MV-4-11 (cell line): ENCODE results near the gene MPI.

ENCODE experiments used
- DNase-seq: peaks from one replicate; lab custom pipeline; 2025; lab: John Stamatoyannopoulos, UW

MPI gene, protein sequence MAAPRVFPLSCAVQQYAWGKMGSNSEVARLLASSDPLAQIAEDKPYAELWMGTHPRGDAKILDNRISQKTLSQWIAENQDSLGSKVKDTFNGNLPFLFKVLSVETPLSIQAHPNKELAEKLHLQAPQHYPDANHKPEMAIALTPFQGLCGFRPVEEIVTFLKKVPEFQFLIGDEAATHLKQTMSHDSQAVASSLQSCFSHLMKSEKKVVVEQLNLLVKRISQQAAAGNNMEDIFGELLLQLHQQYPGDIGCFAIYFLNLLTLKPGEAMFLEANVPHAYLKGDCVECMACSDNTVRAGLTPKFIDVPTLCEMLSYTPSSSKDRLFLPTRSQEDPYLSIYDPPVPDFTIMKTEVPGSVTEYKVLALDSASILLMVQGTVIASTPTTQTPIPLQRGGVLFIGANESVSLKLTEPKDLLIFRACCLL

DNA sequence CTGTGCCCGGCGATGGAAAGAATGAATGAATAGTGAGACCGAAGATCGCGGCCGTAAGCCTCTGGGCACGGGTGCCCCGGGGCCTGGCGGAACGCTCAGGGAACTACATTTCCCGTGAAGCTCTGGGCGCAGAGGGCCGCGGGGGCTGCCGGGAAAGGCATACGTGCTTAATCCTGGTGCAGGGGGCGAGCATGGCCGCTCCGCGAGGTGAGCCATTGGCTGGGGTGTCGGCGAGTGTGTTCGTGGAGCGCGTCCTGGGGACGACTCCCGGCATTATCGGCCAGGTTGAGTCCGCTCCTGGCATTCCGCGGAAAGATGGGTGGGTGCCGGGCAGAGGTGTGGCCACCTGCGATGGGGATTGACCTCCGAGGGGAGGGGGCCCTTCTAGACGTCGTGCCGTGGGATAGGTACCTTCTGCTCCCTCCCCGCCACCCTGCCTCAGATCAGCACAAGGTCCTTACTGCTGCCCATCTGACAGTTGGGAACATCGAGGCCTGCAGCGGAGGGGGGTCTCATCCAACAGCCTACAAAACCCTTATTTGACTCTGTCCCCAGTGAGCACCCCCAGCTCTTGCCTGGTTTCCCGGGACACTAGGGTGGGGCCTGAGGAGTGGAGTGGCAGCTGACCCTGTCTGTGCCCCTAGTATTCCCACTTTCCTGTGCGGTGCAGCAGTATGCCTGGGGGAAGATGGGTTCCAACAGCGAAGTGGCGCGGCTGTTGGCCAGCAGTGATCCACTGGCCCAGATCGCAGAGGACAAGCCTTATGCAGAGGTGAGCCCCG lies at the start of gene MPI:
Gene MPI (plus strand): TSS at position 160 of the 782 bp plus-strand sequence. CDS start 32 bp downstream, at position 192.
- peak; percentile 71 for DNase-seq

DNA sequence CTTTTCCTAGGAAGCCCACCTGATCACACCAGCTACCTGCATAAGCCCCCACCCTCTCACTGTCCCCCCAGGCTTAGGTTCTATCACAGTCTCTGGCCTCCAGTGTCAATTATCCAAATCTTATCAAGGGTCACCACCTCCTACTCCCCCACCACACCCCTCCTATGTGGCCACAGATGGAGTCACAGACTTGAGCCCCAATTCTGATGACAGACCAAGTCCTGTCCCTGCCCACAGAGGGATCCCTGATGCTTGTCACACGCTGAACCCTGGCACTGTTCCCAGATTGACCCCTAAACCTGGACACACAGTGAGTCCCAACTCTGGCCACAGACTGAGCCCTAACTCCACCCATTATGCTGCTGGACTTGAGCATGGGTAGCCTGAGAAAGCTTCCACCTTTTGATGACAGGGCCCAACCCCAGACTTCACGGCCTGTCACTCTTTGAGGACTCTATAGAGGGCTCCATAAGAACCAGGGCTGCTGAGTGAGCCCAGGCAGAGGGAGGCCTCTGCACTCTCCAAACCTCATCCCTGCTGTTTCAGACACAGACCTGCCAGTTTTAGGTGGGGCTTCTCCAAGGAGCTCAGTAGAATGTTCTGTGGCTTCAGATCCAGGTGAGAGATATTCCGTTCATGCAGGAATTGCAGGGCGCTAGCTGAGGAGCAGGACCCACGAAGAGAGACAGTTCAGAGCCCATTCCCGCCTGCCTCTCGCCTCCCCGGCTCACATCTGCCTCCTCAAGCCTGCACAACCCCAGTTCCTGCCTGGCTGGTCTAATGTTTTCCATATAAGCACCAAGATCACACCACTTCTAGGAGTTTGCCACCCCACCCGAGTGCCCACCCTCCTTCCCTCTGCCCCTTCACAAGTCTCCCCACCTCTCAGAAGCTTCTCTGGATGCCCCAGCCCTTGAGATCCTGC lies 48.7 kb upstream of the MPI start:
- DNase-seq, result no peak

DNA sequence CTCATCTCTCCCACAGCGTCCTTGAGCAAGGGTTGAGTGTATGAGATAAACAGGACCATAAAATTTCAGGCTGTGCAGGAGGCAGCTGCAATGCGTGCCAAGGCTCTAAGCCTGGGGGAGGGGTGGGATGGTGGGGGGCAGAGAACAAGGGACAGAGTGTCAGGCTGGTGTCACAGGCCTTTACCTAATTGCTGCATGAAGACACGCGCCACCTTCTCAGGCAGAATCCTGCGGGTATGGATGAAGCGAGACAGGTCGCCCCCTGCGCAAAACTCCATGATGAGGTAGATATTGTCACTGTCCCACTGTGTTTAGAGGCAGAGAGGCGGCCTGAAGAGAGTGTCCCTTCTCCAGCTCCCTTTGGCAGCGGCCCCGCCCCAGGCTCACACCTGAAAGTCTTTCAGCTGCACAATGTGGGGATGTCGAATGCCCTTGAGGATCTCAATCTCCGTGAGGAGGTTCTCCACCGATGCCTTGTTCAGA lies 47.9 kb upstream of the MPI start:
- DNase-seq, result no peak

DNA sequence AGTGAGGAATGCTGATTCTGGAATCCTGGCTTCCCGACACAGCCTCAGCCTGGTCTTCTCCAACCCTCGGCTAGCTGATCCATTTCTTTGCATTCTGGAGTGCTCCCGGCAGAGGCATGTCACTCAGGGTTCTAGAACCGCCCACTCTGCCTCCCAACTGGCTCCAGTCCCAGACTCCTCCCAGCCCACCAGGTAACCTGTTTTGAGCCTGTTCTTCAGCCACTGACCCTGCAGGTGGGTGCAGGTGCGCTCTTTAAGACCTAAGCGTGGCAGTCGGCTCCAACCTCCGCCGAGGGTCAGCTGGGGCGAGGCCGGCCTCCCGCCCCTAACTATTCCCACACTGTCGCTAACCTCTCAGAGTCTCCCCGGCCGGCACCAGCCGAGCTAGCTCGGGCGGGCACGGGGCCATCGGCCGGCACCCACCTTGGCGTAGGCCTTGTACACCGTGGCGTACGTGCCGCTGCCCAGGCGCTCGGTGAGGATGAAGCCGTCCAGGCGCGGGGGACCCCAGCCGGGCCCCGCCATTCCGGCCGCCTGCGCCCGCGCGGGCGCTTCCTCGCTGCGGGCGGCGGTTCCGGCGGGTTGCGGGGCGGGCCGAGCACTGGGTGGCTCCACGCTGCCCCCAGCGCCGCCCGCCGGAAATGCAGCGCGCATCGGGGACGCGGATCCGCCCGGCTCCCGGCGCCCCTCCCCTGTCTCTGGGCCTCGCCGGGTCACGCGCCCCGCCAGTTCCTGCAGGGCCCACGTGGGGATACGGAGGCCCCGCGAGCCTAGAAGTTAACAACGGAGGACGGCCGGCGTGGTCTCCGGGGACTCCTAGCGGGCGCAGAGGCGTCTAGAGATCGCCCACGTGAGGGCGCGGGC lies 47.0 kb upstream of the MPI start, which contains the start of gene ULK3:
Gene ULK3 (minus strand): TSS at position 576 of the 864 bp plus-strand sequence. CDS start 51 bp downstream, at position 525.
- DNase-seq, result peak; percentile 84

DNA sequence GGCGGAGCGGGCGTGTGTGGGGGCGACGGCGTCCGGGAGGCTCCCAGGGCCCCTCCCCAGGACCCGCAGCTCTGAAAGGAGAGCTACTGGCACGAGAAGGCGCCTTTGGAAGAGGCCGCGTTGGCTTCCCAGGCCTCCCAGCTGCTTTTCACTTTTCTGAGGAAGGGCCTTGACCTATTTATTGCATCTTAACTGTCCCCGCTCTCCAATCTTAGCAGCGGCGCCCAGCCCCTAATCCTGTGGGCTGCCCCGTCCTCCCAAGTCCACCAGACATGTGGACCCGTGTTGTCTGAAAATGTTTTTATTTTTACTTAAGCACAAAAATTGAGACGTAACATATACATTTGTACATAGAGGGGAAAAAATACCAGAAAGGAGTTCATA lies 46.4 kb upstream of the MPI start:
- DNase-seq, result no peak

DNA sequence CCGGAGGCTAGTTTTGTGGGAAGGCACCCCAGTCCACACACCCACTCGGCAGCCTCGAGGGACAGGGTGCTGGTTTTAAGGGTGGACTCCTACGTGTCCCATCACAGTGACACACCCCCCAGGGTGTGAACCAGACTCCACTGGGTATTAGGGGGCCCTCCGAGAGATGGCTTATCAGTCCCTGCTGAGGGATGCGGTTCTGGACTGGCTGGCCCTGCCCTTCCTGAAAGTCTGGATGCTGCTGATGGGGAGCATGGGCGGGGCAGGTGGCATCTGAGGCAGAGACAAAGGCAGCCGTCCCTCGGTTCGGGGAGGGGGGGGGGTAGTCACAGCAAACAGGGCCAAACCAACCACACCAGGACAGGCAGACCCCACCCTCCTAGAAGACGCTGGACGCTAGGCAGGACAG lies 45.9 kb upstream of the MPI start:
- no peak for DNase-seq

DNA sequence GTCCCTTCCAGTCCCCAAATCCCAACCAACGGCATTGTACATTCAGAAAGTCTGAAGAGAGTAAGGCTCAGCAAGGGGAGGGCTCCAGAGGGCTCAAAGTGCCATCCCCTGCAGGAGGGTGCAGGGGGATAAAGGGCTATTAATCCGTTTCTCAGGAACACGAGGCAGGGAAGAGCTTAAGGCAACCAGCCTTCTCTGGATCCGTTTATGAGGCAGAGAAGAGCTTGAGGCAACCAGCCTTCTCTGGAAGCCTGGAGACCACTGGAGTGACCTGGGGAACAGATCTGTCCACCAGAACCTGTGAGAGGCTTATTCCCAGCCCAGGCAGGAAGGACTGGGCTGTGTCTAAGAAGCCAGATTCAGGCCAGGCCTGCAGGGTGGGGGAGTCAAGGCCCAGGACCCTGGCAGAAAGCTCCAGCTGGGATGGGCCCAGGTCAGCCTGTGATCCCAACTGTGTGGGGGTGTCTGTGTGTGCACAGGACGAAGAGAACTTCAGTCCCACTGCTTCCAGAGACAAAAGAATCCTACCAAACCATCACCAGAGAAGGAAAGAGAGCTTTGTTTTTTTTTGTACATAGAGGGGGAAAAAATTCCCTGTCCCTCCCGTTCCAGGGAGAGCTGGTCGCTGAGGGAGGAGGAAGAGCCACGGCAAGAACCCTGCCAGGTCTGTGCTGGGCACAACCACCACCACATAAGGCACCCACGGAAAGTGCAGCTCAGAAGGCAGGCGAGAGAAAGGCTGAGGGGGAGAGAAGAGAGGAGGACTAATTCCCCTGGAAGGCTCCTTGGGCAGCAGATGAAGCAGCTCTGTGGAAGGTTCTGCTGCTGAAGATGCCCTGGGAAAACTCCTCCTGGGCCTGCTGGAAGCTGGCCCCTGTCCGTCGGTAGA lies 45.3 kb upstream of the MPI start:
- no peak for DNase-seq

DNA sequence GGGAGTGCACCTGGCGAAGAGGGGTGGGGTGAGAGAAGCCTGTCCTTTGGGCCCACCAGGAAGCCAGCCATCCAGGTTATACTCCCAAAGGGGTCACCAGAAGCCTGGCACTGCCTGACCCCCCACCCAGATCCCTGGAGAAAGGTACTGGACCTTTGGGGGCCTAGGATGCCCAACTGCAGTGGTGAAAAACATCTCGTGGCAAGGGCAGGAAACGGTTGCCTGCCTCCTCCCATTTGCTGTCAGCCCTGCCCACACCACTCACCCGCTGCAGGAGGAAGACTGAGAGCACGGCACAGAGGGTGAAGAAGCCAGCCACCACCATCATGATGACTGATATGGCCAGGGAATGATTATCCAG lies 44.7 kb upstream of the MPI start:
- DNase-seq, result no peak

DNA sequence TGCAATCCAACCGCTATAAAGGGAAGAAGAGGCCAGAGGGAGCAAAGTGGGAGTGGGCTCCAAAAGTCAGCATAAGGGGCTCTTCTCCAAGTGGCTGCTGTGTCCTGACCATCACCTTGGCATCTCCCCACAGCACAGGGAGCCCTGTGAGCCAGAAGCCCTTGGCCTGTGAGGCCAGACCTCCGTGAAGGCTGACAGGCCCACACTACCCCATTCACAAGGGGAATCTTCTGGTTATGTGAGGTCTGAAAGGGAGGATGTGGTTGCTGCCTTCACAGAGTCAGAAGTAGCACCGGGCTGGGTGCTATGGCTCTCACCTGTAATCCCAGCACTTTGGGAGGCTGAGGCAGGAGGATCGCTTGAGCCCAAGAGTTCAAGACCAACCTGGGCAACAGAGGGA lies 44.3 kb upstream of the MPI start:
- DNase-seq, result no peak

DNA sequence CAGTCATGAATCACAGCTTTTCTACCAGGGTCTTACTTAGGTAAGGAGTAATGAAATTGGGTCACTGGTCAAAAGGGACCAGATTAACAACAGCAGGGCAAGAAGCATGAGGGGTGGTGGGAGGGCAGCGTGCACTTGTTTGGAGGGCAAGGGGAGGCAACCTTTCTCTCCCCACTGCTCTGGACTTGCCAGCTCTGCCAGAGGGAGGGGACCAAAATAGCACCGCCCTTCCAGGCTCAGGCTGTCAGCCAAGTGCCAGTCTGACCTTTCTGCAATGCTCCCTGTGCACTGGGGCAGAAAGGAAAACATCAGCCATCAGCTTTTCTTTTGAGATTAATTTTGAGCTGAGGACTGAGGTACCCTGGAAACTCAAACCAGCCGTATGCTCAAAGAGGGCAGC lies 42.4 kb upstream of the MPI start:
- DNase-seq, result no peak

DNA sequence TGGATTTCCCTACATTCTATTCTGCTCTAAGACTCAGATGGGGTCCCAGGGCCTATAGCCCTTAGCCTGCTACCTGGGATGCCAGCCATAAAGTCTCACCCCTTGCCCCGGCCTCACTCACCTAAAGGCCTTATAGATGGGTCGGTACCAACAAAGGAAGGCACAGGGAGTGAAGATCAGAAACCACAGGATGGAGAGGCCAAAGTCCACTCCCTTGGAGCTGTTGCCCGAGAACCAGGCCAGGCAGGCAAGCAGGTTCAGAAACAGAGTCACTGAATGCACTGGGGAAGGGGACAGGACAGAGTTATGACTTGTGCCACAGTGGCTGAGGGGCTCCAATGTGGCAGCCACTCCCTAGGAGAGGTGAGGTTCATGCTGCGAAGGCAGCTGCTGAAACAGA lies 39.4 kb upstream of the MPI start:
- DNase-seq, result no peak

DNA sequence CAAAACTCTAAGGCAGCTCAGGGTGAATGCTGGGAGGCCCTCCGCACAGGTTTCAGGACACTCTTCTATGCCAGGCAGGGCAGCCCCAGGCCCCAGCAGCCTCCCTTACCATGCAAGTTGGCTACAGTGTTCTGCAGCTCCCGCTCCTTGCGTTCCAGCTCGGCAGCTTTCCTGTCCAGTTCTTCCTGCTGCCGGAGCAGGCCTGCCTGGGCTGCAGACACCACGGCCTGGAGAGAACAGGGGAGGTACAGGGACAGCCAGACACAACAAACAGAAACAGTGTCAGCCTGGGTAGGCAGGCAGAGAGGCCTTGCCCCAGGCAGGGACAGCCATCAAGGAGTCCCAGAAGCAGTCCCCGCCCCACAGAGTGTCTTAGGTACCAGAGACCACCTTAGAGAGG lies 37.9 kb upstream of the MPI start:
- no peak for DNase-seq

DNA sequence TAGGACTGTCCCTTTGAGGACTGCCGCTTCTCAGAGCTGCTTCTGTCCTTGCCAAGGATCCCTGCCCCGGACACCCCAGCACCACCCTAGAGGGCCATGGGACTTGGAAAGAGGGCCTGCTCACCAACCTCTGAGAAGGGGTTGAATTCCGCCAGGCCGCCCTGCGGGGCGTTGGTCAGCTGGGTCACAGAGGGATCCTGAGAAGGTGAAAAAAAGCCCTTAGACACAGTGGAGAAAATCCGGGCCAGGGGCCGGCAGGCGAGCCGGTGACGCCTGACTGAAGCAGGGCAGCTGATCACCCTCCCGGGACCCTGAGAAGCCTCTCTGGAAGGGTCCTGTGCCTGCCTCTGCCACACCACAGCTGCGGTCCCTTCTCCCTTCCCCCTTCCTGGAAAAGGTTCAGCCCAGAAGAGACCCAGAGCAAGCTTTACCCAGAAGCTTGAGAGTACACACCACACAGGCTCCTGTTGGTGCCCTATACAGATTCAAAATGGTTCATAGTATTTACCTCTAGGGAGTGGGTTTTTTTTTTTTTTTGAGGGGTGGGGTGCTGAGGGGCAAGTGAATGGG lies 35.3 kb upstream of the MPI start:
- DNase-seq, result no peak

DNA sequence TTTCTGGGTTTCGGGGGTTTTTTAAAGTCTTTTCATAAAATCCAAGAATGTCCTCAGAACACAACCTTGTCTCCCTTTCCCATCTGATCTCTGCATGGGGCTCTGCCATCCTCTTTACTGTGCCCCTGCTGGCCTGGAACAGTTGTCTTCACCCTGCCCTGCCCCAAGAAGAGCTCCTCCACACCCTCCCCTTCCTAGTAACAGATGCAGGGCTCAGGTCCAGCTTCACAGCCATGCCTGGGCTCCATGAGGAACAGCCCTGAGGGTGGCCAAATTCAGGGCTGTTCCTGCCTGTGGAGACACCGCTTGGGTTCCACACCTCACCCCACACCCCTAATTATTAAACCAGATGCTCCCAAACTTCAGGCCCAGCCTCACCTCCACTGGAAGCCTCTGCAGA lies 34.0 kb upstream of the MPI start:
- no peak for DNase-seq

DNA sequence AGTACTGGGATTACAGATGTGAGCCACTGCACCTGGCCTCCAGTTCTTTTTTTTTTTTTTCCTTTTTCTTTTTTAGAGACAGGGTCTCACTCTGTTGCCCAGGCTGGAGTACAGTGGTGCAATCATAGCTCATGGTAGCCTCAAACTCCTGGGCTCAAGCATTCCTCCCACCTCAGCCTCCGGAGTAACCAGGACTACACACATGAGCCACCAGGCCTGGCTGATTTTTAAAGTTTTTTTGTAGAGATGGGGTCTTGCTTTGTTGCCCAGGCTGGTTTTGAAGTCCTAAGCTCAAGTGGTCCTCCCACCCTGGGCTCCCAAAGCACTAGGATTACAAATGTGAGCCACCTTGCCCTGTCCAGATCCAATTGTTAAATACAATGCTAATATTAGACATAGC lies 33.3 kb upstream of the MPI start:
- DNase-seq, result no peak

DNA sequence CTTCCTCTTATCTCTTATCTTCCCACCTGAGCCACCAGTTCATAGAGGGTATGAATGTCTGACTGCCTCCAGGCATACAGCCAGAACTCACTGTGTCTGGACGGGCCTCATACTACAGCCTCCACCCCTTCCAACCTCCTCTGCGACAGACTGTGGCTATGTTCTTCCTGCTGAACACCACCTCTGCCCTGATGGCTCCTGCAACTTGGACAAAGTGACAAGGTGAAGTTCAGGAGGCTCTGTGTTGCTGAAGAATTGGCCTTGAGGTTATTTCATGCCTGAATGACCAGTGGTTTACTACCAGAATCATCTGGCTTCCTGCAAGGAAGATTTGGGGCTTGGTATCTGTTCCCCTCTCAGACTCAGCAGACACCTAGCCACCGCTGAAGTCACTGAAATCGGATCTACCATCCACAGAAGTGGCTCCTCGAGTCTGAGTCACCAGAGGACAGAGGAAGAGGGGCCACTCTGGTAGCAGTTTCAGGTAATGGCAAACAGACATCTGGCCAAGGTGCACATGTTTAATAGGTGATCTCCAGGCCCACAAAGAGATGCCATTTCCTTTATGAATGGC lies 32.7 kb upstream of the MPI start:
- DNase-seq, result no peak

DNA sequence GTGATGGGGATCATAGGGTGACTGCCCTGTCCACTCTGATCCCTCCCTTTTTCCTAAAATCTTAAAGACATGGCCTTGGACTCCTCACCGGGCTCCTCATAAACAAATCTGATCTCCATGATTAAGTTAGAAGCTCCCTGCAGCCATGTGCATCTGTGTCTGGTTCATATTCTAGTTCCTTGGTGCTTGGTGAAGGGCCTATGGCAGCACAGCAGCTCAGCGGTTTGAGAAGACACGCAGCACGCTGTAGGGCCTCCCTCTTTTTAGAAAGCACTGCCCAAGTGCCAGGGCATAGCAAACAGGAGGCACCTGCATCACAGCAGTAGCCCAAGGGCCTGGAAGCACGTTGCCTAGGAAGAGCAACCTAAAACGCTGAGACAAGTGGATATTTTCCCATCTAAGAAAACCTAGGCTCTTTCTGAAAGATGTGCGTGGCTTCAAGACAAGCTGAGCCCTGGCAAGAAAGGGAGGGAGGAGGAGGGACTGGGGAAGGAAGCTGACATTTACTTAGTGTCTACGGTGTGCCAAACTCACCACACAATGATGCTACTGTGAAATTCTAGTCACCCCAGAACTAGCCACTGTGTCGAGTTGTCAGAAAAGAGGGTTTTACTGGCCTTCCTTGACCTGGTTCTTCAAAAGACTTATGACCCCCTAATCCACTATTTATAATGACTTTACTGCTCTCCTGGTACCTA lies 32.0 kb upstream of the MPI start:
- DNase-seq, result no peak

DNA sequence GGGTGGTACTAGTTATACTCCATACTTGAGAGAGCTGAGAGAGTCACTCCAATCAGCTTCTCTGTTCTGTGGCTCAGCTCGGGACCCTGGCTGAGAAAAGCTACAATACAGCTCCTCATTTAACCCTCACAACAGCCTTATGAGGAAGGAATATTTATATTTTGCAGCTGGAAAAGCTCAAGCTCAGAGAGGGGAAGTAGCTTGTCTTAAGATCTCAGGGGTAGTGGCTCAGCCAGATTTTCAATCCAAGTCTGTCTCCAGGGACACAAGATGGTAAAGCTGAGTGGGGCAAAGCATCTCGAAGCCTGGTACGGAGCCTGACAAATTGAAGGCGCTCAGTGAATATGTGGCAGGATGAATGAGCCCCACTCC lies 31.5 kb upstream of the MPI start:
- no peak for DNase-seq
